GM12891 (cell line): Measurements from ENCODE around the gene ESRP2.

Experiments used
- DNase-seq: peaks from one replicate; pipeline ENCODE4 v3.0.0; 2011; ENCODE audit warnings: low spot score; ENCODE audit not compliant: insufficient read length
- FAIRE-seq: peaks from 2 replicates; lab custom pipeline; 2011; peaks lifted over from hg19 to GRCh38; lab: Jason Lieb, UNC
- PAX5 ChIP-seq: IDR thresholded peaks from 2 replicates; pipeline ENCODE4 v1.6.1; 2011; ENCODE audit warnings: low read length, moderate library complexity, mild to moderate bottlenecking; ENCODE audit not compliant: insufficient read depth, severe bottlenecking
- POLR2A ChIP-seq: IDR thresholded peaks from 2 replicates; pipeline ENCODE4 v1.6.1; 2011; ENCODE audit warnings: low read depth, low read length, control low read depth
- POLR2AphosphoS5 ChIP-seq: IDR thresholded peaks from 2 replicates; pipeline ENCODE4 v1.6.1; 2011; ENCODE audit warnings: low read depth, low read length, control low read depth
- POU2F2 ChIP-seq: IDR thresholded peaks from 2 replicates; pipeline ENCODE4 v1.6.1; 2011; ENCODE audit warnings: low read depth, mild to moderate bottlenecking, control low read depth, low read length, moderate library complexity
- SPI1 ChIP-seq: IDR thresholded peaks from 2 replicates; pipeline ENCODE4 v1.6.1; 2011; ENCODE audit warnings: low read depth, low read length, control low read depth
- TAF1 ChIP-seq: IDR thresholded peaks from 2 replicates; pipeline ENCODE4 v1.6.1; 2011; ENCODE audit warnings: low read depth, low read length, control low read depth

ESRP2 gene

GRCh38 chr16:68233085-68233834 is 2.7 kb downstream of the ESRP2 start:
- DNase-seq = no peak
- TF ChIP-seq SPI1 (no peak), POLR2A (no peak), TAF1 (no peak), PAX5 (no peak), POU2F2 (no peak), POLR2AphosphoS5 (no peak)

GRCh38 chr16:68232335-68232734 is 3.6 kb downstream of the ESRP2 start:
- no peak for TF ChIP-seq POU2F2
- TF ChIP-seq PAX5 = no peak
- no peak for TF ChIP-seq POLR2A
- TF ChIP-seq SPI1 = no peak
- no peak for TF ChIP-seq TAF1
- TF ChIP-seq POLR2AphosphoS5 = no peak
- FAIRE-seq (no peak), DNase-seq (no peak)

More at GRCh38 chr16:68233085-68233834, 2.7 kb downstream of the ESRP2 start:
- FAIRE-seq = no peak

- no peak for FAIRE-seq
- TF ChIP-seq POU2F2 = no peak
- TF ChIP-seq TAF1 = no peak
- no peak for TF ChIP-seq POLR2A
- no peak for TF ChIP-seq PAX5
- no peak for TF ChIP-seq POLR2AphosphoS5
- no peak for TF ChIP-seq SPI1
- DNase-seq = no peak
Observed at GRCh38 chr16:68231384-68232136, 4.4 kb downstream of the ESRP2 start.

- DNase-seq = no peak
- FAIRE-seq = no peak
- TF ChIP-seq PAX5 = no peak
- no peak for TF ChIP-seq TAF1
- TF ChIP-seq POU2F2 = no peak
- TF ChIP-seq POLR2AphosphoS5 = no peak
- no peak for TF ChIP-seq SPI1
- TF ChIP-seq POLR2A = no peak
Observed at GRCh38 chr16:68230956-68231355, 5.0 kb downstream of the ESRP2 start.

- TF ChIP-seq POLR2A (no peak), TAF1 (no peak), SPI1 (no peak)
- FAIRE-seq (no peak), DNase-seq (no peak)
Observed at GRCh38 chr16:68230176-68230571, 5.8 kb downstream of the ESRP2 start.

- FAIRE-seq = peak; percentile 81
Observed at GRCh38 chr16:68229431-68230175, 6.3 kb downstream of the ESRP2 start.

GRCh38 chr16:68228652-68229051 is 7.3 kb downstream of the ESRP2 start:
- FAIRE-seq = peak; percentile 83
- DNase-seq = no peak
- TF ChIP-seq POLR2AphosphoS5 (no peak), PAX5 (no peak), POLR2A (no peak), POU2F2 (no peak)

More at GRCh38 chr16:68229431-68230175, 6.3 kb downstream of the ESRP2 start:
- TF ChIP-seq POLR2AphosphoS5 = no peak
- TF ChIP-seq POLR2A = no peak
- no peak for TF ChIP-seq SPI1
- no peak for TF ChIP-seq PAX5
- peak; percentile 35 for DNase-seq

- no peak for FAIRE-seq
- DNase-seq = no peak
- TF ChIP-seq POU2F2 = no peak
- no peak for TF ChIP-seq POLR2AphosphoS5
- TF ChIP-seq TAF1 = no peak
- no peak for TF ChIP-seq SPI1
Observed at GRCh38 chr16:68227850-68228553, 7.9 kb downstream of the ESRP2 start.

GRCh38 chr16:68227183-68227793 is 8.6 kb downstream of the ESRP2 start:
- DNase-seq (no peak), FAIRE-seq (peak; percentile 86)
- TF ChIP-seq SPI1 (0 out of 2 replicates have a peak, but pooled peaks have one; percentile 26), TAF1 (no peak)
